Muscle of arm (tissue), 14 donors: ENCODE data around the gene CCL17. TPM values are rescaled to one million over a fixed set of nuclear protein-coding genes. Genes with fewer than 3 reads are reported as not detected.
A peak's percentile ranks its signal among the peaks of the same experiment; 100 is the strongest.
"Not testable (repeated sequence)": the region's sequence is repeated elsewhere in the genome, so short reads cannot be mapped to it uniquely, and the experiment has no call there.

Experiments
- DNase-seq: peaks from one replicate; pipeline ENCODE4 v3.0.0-alpha.2; 2013
- long read RNA-seq, 11 donors: transcript quantifications; one replicate each; lab custom pipeline, GENCODE V29; 2026
- polyA plus RNA-seq, 12 donors: library from polyadenylated mRNA; unstranded; fragments of 120-200 nt; gene quantifications; one replicate each; pipeline ENCODE4 v1.2.1, GENCODE V29; 2013; ENCODE audit not compliant: insufficient read length in 12 of 12

Gene CCL17
- polyA plus RNA-seq = under 1 TPM in 1 of 12 donors, not detected in 11; 0.65 TPM
- long read RNA-seq, donor 1 = 0 reads
- long read RNA-seq, donor 2 = 0 reads
- long read RNA-seq, donor 3 = 0 reads
- long read RNA-seq, donor 4 = 0 reads
- long read RNA-seq, donor 5 = 0 reads
- long read RNA-seq, donor 6 = 0 reads
- long read RNA-seq, donor 7 = 0 reads
- long read RNA-seq, donor 8 = 0 reads
- long read RNA-seq, donor 9 = 0 reads
- long read RNA-seq, donor 10 = 0 reads
- long read RNA-seq, donor 11 = 0 reads

DNA sequence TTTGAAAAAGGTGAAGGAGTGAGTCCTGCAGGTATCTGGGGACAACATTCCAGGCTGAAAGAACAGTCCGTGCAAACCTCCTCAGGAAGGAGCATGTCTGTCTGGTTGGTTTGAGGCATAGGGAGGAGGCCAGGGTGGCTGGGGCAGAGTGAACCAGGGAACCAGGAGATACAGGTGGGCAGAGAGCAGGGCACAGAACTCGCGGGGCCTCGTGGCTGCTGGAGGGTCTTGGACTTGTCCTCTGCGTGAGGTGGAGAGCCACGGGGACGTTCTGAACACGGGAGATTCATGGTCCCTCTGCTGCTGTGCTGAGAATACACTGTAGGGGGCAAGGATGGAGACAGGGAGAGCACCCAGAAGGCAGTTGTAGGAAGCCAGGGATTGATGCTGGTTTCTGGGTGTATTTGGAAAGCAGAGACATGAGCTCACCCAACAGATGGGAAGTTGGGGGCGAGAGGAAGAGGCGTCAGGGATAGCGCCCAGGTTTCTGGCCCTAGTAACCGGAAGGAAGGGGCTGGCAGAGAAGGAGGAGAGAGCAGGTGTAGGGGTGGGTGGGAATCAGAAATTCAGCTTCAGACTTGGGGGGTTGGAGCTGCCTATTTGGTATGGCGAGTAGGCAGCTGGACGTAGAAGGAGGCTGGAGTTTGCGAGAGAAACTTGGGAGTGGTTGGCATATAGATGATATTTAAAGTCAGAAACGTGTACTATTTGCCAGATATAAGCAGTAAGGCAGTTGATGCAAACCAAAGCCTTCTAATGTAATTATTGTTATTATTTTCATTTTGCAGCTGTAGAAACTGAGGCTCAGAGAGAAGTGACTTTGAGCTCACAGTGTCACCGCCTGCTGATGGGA, at the start of gene CCL17:
TSS of gene CCL17 (plus strand) at position 803 of the 853 bp plus-strand sequence. CDS start 9,166 bp downstream, outside the sequence.
- no peak for DNase-seq

DNA sequence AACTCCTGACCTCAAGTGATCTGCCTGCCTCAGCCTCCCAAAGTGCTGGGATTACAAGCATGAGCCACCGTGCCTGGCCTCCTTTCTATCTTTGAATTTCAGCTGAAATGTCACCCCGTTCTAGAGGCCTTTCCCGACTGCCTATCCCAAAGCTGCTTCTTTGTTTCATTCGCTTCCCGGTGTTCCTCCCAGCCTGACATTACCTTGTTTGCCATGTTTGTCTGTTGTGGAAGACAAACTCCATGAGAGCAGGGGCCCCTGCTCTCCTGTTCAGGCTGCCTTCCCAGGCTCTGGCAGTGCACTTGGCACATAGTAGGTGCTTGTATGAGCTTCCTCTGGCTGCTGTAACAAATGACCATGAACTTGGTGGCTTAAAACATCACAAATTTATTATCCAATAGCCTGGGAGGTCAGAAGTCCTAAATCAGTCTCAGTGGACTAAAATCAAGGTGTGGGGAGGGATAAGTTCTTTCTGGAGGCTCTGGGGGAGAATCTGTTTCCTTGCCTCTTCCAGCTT, 48.6 kb upstream of the CCL17 start:
- DNase-seq = no peak

DNA sequence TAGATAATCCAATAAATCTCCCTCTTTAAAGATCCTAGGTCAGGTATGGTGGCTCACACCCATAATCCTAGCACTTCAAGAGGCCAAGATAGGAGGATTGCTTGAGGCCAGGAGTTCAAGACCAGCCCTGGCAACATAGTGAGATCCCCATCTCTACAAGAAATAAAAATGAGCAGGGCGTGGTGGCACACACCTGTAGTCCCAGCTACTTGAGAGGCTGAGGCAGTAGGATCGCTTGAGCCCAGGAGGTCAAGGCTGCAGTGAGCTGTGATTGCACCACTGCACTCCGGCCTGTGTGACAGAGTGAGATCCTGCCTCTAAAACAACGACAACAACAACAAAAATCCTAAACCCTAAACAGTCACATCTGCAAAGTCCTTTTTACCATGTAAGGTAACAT, 48.0 kb upstream of the CCL17 start:
- DNase-seq = no peak

DNA sequence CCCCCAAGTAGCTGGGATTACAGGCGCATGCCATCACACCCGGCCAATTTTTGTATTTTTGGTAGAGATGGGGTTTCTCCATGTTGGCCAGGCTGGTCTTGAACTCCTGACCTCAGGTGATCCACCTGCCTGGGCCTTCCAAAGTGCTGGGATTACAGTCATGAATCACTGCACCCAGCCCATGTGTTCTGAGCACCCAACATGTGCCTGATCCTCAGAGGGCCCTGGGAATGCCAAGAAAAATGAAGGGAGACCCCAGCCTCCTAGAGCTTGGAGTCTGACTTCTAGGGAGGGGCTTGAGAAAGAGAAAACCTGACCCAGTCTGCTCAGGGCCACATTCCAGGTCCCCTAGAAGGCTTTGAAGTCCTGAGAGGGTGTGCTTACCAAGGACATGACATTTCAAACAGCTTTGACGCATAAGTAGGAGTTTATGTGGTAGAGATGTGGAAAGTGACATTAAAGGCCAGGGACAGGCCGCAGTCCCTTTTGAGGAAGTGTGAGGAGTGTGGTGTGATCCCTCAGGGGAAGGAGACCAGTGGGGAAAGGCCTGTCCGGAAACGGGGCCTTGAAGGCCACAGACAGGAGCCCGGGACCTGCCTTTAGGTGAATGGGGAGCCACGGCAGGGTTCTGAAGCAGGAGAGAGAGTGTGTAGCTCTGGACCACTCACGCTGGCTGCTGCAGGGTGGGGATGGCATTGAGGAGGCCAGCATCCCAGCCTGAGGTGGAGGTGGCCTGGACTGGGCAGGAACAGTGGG, 47.1 kb upstream of the CCL17 start:
- DNase-seq = no peak

DNA sequence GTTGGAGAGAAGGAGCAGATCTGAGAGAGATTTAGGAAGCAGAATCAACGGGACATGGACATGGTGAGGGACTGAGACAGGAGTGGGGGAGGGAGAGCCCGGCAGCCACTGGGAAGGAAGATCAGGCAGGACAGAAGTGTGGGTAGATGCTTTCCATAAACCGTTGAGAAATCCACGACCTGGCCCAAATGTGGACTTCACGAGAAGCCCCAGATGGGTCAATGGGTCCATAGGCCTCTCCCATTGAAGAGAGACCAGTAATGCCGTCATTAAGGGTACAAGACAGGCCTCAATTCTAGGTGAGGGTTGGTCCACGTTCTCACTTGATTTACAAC, 46.5 kb upstream of the CCL17 start:
- no peak for DNase-seq

DNA sequence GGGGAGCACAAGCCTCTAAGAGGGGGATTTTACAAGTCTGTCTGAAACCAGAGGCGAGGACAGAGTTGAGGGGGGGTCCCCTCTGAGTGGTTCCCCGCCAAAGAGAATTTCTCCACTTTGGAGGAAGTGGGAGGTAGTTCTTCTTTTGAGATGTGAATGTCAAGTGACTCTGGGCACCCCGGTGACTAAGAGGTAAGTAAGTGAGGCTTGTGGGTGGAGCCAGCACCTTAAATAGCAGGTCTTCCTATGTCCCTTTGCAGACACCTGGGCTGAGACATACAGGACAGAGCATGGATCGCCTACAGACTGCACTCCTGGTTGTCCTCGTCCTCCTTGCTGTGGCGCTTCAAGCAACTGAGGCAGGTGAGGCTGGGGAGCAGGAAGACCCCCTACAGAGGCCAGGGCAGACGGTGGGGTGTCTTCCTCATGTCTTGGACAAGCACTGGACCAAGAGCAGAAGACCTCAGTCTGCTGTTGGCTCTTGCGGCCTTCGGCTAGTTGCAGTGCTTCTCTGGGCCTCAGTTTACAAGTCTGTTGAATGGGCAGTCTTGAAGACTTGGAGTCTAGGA, 46.0 kb upstream of the CCL17 start, which contains the start of gene CCL22:
TSS of gene CCL22 (plus strand) at position 257 of the 569 bp plus-strand sequence. CDS start at position 291, 34 bp downstream.
- no peak for DNase-seq

DNA sequence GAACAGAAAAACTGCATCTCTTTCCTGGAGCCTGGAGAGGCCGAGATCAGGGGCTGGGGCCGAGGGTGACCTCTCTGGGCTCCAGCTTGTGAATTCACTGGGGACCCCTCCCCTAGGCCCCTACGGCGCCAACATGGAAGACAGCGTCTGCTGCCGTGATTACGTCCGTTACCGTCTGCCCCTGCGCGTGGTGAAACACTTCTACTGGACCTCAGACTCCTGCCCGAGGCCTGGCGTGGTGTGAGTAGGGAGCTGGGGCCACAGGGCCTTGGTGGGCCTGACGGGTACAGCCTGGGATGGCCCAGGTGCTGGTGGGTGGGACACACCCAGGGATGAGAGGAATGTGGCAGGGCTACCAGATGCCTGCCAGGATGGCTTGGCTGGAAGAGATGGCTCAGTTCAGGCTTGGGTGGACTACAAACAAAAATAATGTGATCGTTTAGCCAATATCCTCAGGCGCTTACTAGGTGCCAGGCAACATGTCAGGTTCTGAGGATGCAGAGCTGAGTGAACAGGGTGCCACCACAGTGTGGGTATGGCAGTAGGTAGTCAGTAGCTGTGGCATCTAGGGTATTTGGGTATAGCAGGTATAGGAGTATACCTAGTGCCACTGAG, 44.1 kb upstream of the CCL17 start:
- DNase-seq = no peak

DNA sequence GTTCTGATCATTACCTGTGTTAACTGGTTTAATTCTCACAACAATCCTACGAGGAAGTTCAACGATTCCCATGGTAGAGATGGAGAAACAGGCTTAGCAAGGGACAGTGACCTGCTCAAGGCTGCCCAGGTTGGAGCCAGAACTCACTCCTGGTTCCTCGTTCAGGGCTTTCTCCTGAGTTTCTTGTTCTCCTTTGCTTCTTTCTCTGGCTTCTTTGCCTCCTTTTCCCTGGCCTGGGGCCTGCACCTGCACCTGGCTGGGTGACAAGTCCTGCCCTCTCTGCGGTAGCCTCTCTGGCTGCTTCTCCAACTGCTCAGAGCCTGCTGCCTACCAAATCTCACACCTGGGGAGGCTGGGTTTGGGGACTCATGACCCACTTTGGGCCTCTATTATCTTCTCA, 43.2 kb upstream of the CCL17 start:
- no peak for DNase-seq

DNA sequence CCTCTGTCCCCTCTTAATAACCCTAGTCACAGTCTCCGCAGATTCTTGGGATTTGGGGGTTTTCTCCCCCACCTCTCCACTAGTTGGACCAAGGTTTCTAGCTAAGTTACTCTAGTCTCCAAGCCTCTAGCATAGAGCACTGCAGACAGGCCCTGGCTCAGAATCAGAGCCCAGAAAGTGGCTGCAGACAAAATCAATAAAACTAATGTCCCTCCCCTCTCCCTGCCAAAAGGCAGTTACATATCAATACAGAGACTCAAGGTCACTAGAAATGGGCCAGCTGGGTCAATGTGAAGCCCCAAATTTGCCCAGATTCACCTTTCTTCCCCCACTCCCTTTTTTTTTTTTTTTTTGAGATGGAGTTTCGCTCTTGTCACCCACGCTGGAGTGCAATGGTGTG, 40.4 kb upstream of the CCL17 start:
- DNase-seq = no peak

DNA sequence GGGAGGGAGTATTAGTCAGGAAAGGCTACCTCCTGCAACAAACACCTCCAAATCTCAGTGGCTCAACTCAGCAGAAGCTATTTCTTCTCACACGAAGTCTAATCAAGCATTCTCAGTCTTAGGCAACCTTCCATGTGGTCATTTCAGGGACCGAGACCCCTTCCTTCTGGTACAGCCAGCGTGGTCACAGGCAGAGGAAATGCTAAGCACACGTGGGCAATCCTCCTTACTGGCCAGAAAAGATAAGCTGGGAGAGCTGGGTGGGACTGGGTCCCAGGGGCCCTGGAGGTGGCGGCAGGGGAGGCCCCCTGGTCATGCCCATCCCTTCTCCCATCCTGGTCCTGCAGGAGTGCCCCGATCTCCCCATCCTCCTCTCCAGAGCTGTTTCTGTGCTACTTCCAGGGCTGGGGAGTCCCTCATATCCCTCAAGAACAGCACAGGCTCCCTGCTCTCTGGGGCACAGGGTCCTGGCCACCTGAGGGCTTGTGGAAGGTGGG, 38.0 kb upstream of the CCL17 start:
- no peak for DNase-seq

DNA sequence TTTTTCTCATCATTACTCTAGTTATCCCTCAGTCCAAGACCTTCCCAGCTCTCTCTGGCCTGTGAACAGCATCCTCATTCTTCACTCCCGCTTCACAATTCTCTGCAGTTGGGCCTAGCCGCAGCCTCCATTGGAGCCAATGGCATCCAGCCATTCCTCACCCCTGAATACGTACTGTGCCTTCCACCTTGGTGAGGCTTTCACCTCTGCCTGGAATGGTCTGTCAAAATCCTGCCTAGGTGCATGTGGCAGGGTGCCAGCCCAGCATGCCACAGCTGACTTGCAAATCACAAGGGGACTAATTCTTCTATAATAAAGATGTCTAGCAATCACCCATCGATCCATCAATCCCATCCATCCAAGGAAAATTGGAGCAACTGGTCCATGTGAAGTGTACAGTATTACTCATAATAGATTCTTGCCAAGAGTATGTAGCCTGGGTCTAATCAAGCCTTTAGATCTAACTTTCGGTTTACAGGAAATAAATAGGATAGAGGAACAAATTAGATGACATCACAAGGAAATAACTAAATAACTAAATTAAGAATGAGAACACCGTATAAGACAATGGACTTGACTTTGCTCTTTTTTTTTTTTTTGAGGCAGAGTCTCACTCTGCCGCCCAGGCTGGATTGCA, 37.3 kb upstream of the CCL17 start:
- DNase-seq = no peak

DNA sequence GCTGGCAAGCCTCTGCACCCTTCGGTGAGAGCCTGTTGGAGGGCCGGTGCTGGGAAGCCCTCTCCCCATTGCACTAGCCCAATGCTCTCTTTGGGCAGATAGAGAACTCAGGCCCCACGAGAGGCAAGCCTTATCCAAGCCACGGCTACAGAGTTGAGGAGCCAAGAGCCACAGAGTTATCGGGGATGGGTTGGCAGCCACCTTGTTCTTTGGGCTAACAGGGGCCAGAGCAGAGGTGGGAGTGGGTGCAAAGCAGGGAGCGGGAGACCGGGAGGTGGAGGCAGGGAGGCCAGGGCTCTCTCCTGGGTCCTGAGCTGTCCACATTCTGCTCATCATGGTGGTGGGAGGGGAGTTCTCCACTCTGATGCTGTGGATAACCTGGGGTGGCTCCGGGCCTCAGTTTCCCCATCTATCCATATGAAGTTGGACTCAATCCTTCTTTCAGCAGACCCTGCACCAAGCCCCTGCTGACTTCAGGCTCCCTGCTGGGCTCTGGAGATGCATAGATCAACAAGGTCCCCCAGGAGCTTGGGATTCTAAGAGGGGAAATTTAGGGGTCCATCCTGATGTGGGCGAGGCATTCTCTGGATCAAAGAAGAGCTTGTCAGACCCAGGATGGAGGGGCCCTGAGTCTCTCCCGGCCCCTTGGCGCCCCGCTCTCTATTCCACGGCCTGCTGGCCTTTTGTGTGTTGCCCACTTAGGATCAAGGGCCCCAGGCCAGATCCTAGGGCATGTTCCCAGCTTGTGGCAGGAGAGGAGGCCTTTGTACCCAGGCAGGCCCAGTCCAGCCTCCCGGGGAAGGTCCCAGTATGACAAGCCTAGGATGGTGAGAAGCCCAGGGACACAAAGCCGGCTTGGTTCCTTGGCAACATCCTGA, 32.8 kb upstream of the CCL17 start:
- DNase-seq = no peak

DNA sequence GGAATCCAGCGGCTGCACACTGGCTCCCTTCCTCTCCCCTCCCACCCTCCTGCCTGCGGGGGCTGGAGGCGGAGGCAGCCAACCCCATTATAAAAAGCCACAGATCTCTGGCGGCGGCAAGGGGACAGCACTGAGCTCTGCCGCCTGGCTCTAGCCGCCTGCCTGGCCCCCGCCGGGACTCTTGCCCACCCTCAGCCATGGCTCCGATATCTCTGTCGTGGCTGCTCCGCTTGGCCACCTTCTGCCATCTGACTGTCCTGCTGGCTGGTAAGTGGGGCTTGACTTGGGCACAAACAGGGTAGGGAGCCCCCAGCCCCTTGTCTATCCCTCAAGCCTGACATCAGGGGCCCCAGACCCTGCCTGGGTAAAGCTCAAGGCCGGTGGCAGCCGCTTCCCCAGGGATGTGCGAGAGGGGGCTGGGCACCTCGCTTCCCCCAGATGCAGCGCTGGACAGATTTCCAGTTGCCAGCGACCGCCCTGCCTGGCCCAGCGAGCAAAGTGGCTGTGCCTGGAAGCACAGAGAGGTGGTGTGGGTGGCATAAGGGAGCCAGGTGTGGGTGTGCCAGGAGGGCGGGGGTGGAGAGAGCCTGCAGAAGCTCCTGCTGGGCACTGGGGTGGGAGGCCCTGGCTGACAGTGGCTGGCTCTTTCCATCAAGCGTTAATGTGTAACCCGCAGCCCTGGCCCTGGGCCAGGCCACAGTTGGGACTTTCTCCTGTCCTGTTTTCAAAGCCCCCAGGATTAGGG, 32.0 kb upstream of the CCL17 start, which contains the start of gene CX3CL1:
TSS of gene CX3CL1 (plus strand) at position 119 of the 745 bp plus-strand sequence. CDS start at position 198, 79 bp downstream.
- DNase-seq = peak; percentile 43

DNA sequence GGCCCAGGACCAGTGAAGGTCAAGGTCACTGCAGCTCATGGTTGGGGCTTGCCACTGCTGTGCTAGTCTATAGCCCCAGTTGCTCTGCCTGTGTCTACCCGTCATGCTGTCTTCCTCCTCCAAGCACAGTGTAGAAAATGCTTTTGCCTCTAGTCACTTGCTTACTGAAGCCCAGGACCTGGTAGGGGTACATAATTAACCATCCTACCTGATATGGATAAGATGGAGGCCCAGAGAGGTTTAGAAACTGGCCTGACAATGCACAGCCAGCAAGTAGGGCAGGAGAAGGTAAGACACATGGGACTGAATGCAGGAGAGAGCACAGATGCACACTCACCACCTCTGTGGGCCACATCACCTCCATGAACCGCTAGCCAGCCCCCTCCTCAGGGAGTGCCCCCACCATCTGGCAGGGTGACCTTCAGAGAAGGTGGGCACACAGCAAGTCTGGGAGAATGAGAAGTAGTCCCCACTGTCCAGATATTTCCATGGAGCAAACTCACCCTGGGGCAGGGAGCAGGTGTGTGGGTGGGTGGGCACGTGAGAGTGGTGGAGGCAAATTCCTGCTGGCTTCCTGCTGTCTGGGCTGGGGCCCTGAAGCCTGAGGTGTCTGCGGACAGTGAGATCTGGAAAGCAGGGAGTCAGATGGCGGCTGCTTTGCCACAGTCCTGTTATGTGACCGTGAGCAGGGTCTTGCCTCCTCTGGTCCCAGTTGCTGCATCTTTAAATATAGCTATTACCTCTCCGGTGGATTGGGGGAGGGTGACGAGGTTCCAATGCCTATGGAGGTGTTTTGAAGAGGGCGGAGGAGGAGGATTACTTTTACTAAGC, 31.2 kb upstream of the CCL17 start:
- no peak for DNase-seq

DNA sequence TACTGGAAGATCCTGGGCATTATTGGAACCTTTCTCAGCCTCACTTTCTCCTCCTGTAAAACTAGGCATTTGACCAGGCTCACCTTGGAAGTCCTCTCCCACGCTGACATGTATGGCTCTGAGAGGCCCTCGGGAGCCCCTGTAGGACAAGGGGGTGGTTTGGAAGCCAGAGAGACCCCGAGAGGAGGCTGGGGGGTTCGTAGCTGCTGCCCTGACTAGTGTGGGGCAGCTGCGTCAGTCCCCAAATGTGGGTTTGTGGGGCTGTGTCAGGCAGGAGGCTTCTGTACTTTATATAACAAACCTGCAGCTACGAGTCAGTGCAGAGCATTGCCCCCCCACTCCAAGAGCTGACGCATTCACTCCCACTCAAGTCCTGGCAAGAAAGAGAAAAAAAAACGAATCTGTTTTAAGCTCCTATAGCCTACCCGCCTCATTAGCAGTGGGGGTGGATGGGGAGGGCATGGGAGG, 30.5 kb upstream of the CCL17 start:
- DNase-seq = no peak

DNA sequence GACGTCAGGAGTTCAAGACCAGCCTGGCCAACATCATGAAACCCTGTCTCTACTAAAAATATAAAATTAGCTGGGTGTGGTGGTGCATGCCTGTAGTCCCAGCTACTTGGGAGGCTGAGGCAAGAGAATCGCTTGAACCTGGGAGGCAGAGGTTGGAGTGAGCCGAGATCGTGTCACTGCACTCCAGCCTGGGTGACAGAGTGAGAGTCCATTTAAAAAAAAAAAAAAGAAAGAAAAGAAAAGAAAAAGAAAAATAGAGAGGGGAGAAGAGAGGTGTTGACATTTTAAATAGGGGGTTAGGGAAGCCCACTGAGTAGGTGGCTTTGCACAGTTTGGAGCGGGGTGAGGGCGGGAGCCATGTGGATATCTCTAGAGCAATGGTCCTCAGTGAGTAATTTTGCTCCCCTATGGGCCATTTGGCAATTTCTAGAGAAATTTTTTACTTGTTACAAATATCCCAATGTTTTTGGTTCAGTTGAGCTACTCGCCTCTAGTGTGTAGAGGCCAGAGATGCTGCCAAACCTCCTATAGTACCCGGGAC, 29.6 kb upstream of the CCL17 start:
- not testable (repeated sequence) for DNase-seq

DNA sequence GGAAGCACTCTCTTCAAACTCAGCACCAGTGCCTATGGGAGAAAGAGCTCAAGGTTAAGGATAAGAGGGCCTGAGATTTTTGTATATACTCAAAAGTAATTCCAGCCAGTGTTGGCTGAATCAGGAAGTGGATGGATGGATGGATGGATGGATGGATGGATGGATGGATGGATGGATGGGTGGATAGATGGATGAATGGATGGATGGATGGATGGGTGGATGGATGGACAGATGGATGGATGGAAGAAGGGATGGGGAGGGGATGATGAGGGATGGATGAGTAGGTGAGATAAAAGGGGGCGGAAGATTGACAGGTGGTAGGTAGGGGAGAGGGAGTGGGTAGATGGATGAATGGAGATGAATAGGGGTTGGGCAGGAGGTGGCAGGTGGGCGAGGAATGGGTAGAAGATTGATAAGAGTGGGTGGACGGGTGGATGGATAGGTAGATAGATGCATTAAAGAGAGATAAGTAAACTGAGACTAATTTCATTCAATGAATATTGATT, 28.2 kb upstream of the CCL17 start:
- no peak for DNase-seq
